GM23338 (cell line): ENCODE results near the gene CACNA1C.

Experiments
- CREB1 ChIP-seq: fragments of 250-450 bp; sonication (Bioruptor Pico); IDR thresholded peaks from 2 replicates; pipeline ENCODE4 v1.5.0; 2020; ENCODE audit warnings: low read depth, mild to moderate bottlenecking, moderate library complexity
- CTCF ChIP-seq, 2 experiments: fragments of 200-600 bp in 1 of 2; sonication (generic) in 1 of 2; conservative IDR thresholded peaks; 2 replicates each; pipeline versions ENCODE4 v1.5.1 to v1.6.1; 2016 to 2017; ENCODE audit warnings: antibody characterized with exemption in 2 of 2, low read depth in 2 of 2, mild to moderate bottlenecking in 2 of 2, moderate library complexity in 1 of 2
- ETS1 ChIP-seq: IDR thresholded peaks from 2 replicates; pipeline ENCODE4 v1.6.1; 2016; ENCODE audit warnings: antibody characterized with exemption
- EZH2 ChIP-seq: fragments of 200-600 bp; sonication (generic); IDR thresholded peaks from one replicate; pipeline ENCODE4 v1.8.0; 2017; ENCODE audit warnings: antibody characterized with exemption, mild to moderate bottlenecking, low read depth; ENCODE audit not compliant: unreplicated experiment
- EZH2phosphoT487 ChIP-seq: fragments of 200-600 bp; sonication (generic); IDR thresholded peaks from one replicate; pipeline ENCODE4 v1.8.1; 2018; ENCODE audit warnings: antibody characterized with exemption; ENCODE audit not compliant: unreplicated experiment
- POLR2AphosphoS5 ChIP-seq: IDR thresholded peaks from 2 replicates; pipeline ENCODE4 v1.6.1; 2016; ENCODE audit warnings: antibody characterized with exemption, low read depth
- REST ChIP-seq: IDR thresholded peaks from one replicate; pipeline ENCODE4 v1.6.1; 2018; ENCODE audit warnings: antibody characterized with exemption; ENCODE audit not compliant: unreplicated experiment
- STAT1 ChIP-seq: IDR thresholded peaks from one replicate; pipeline ENCODE4 v1.6.1; 2016; ENCODE audit warnings: antibody characterized with exemption; ENCODE audit not compliant: unreplicated experiment
- ZNF331 ChIP-seq: fragments of 250-450 bp; sonication (Bioruptor Pico); IDR thresholded peaks from 2 replicates; pipeline ENCODE4 v1.5.0; 2020; ENCODE audit warnings: low read depth, mild to moderate bottlenecking, moderate library complexity

GRCh38 chr12:2640281-2640680 lies 587.5 kb downstream of the CACNA1C start:
- TF ChIP-seq REST (no peak), ZNF331 (no peak), CTCF (conservative IDR thresholded peaks at IDR 0.05; ENCODE audit: low read depth in 2 of 2) (peak in 1 of 2 experiments; percentile 26; a peak in 1 of 4 replicates), ETS1 (no peak), POLR2AphosphoS5 (no peak), EZH2 (no peak), EZH2phosphoT487 (no peak), CREB1 (CRISPR knock-in tag) (no peak), STAT1 (no peak)
